ENCODE results near the gene VILL. TPM values are rescaled to one million over a fixed set of nuclear protein-coding genes. Genes with fewer than 3 reads are reported as not detected.

VILL gene
- total RNA-seq, 4 donors from 2014 or later, result 5.5 to 13.0 (median 9.5) TPM

DNA sequence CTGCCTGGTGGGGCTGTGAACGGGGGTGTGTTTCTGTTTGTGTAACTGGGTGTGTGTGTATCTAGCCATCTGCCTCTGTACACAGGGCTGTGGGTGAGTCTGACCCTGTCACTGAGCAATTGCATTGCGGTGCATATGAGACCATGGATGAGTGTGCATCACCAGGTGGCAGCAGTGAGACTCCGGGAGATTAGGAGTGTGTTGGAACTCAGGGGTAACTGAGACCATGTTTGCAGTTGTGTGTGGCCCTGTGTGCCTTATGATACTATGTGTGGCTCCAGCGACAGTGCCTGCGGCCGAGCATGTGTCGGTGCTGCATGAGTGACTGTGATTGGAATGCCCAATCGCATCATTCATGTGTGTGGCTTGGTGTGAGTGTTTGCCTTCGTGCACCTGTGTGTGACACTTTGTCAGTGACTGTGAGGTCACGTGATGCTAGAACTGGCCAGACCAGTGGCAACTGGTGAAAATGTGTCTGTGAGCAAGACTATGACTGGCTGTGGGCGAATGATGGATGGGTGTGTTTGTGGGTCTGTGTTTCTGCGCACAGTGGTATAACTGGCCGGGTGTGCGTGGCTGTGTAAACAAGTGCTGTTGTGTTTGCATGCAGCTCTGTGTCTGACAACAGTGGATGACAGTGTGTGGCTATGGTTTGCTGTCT, 14.0 kb downstream of the VILL start:
- Histone ChIP-seq H3K9me3 (no peaks in the 10 kb centered on the region), H3K27me3 (no peaks in the 10 kb centered on the region), H3K4me1 (peaks cover 20 to 27% of the 10 kb centered on the region in 2 donors), H3K4me3 (replicated peaks in 1 of 3) (no peak overlapping the region), H3K36me3 (peaks cover 0 to 14% of the 10 kb centered on the region in 2 donors), H3K27ac (peak overlapping the region in 2 of 3 donors; percentile 61 to 80)
- TF ChIP-seq, protein P1, sequence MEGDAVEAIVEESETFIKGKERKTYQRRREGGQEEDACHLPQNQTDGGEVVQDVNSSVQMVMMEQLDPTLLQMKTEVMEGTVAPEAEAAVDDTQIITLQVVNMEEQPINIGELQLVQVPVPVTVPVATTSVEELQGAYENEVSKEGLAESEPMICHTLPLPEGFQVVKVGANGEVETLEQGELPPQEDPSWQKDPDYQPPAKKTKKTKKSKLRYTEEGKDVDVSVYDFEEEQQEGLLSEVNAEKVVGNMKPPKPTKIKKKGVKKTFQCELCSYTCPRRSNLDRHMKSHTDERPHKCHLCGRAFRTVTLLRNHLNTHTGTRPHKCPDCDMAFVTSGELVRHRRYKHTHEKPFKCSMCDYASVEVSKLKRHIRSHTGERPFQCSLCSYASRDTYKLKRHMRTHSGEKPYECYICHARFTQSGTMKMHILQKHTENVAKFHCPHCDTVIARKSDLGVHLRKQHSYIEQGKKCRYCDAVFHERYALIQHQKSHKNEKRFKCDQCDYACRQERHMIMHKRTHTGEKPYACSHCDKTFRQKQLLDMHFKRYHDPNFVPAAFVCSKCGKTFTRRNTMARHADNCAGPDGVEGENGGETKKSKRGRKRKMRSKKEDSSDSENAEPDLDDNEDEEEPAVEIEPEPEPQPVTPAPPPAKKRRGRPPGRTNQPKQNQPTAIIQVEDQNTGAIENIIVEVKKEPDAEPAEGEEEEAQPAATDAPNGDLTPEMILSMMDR (IDR thresholded peaks at IDR 0.05), result peak; percentile 21 to 72 (median 68)
- no peak for TF ChIP-seq POLR2A (IDR thresholded peaks at IDR 0.05)
- WGBS, 2 donors, result 55 to 61% methylated on average over 13 to 14 of the region's 14 CpGs
- DNase-seq, result peak; percentile 82 to 86
- intact Hi-C loops (cut with DNase I), result no loop called here

DNA sequence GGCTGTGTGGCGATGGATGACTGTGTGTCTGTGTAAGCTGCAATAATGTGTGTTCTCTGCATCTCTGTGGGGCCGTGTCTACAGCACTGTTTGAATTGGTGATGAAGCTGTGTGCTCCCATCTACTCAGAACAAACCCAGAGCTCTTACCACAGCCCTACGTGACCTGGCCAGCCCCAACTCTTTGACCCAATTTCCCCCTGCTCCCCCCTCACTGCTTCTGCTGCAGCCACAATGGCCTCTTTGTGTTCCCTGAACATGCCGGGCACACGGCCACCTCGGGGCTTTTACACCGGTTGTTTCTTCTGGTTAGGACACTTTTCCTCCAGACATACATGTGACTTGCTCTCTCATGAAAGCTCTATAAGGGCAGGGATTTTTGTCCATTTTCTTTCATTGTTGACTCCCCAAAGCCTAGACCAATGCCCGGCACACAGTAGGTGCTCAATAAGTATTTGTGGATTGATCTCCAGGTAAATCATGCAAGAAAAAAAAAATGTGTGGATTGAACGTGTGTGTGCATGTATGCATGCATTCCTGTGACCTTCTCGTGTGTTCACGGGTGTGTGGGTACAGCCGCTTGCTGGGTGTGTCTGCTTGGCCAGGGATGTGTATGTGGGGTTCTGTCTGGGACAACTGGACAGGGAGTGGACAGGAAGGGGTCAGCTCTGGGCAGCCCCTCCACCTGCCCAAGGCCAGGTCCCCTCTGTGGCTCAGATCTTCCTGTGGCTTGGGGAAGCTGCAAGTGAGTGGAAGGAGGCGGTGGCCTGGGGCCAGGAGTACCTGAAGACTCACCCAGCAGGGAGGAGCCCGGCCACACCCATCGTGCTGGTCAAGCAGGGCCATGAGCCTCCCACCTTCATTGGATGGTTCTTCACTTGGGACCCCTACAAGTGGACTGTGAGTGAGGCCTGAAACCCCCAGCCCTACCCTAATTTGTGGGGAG, 14.8 kb downstream of the VILL start:
- 52 to 59% methylated on average over 15 of the region's 15 CpGs for WGBS, 2 donors
- Histone ChIP-seq H3K4me3 (replicated peaks in 1 of 3) (no peak overlapping the region), H3K36me3 (peaks cover 1 to 14% of the 10 kb centered on the region in 2 donors), H3K27ac (peak overlapping the region; percentile 59 to 80 (median 61)), H3K4me1 (peaks cover 20 to 27% of the 10 kb centered on the region in 2 donors), H3K27me3 (no peaks in the 10 kb centered on the region), H3K9me3 (no peaks in the 10 kb centered on the region)
- TF ChIP-seq POLR2A (IDR thresholded peaks at IDR 0.05), result no peak
- TF ChIP-seq, protein P1 (IDR thresholded peaks at IDR 0.05), result no peak
- DNase-seq, result peak; percentile 87 to 91
- intact Hi-C loops (cut with DNase I), result no loop called here

DNA sequence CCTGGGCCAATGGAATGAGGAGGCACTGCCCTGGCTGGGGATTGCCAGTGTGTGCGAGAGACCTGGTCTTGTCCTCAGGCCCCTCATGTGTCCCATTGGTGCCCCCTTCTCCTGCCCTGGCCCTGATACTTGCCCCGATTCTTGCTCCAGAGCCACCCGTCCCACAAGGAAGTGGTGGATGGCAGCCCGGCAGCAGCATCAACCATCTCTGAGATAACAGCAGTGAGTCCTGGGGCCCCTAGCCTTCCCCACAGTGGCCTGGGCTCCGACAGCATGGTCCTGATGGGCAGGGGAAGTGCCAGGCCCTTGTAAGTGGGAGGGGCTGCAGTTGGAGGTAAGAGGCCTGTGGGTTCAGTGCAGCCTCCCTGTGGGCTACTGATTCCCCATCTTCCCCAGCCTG, 15.4 kb downstream of the VILL start:
- no peak for DNase-seq
- H3K4me3 ChIP-seq (replicated peaks in 1 of 3), result no peak overlapping the region
- intact Hi-C loops (cut with DNase I), result no loop called here
- peak overlapping the region in 2 of 3 donors; percentile 59 to 80 for H3K27ac ChIP-seq
- no peak for TF ChIP-seq POLR2A (IDR thresholded peaks at IDR 0.05)
- TF ChIP-seq, protein P1 (IDR thresholded peaks at IDR 0.05), result no peak
- 96 to 100% methylated on average over 1 to 4 of the region's 5 CpGs for WGBS, 2 donors
- peaks cover 8 to 16% of the 10 kb centered on the region in 2 donors for H3K36me3 ChIP-seq
- H3K27me3 ChIP-seq, result no peaks in the 10 kb centered on the region
- no peaks in the 10 kb centered on the region for H3K9me3 ChIP-seq
- H3K4me1 ChIP-seq, result peaks cover 20 to 27% of the 10 kb centered on the region in 2 donors

DNA sequence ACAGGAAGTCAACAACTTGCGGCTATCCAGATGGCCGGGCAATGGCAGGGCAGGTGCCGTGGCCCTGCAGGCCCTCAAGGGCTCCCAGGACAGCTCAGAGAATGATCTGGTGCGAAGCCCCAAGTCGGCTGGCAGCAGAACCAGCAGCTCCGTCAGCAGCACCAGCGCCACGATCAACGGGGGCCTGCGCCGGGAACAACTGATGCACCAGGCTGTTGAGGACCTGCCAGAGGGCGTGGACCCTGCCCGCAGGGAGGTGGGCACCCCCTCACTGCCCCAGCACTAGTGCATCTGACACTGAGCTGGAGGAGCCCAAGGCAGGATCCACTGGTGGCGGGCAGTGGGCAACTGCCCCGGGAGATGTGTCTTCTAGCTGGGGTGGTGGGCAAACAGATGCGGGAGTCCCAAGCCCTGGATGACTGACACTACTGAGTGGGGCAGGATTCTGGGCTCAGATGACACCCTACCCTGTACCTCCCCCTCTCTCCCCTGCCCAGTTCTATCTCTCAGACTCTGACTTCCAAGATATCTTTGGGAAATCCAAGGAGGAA, 15.9 kb downstream of the VILL start:
- H3K27ac ChIP-seq, result peak overlapping the region in 1 of 3 donors; percentile 80
- H3K27me3 ChIP-seq, result no peaks in the 10 kb centered on the region
- TF ChIP-seq POLR2A (IDR thresholded peaks at IDR 0.05), result no peak
- TF ChIP-seq, protein P1 (IDR thresholded peaks at IDR 0.05), result no peak
- no peaks in the 10 kb centered on the region for H3K9me3 ChIP-seq
- intact Hi-C loops (cut with DNase I), result no loop called here
- no peak for DNase-seq
- 100% methylated on average over 4 of the region's 16 CpGs; no CpG with 5 or more reads in 1 of the 2 donors for WGBS, 2 donors
- no peak overlapping the region for H3K4me3 ChIP-seq (replicated peaks in 1 of 3)
- peaks cover 20 to 27% of the 10 kb centered on the region in 2 donors for H3K4me1 ChIP-seq
- H3K36me3 ChIP-seq, result peaks cover 13 to 16% of the 10 kb centered on the region in 2 donors
